ENCODE data around the gene BTG4.

GRCh38 chr11:111531687-111532364 lies 19.6 kb upstream of the BTG4 start:
- TF ChIP-seq CTCF (IDR thresholded peaks at IDR 0.05) (no peak), POLR2A (IDR thresholded peaks at IDR 0.05) (no peak)

All from thyroid gland (tissue), 4 donors.